Muscle of leg (tissue), 11 donors: ENCODE data around the gene TRMT2B. TPM values are rescaled to one million over a fixed set of nuclear protein-coding genes. Genes with fewer than 3 reads are reported as not detected.

ENCODE experiments used
- DNase-seq: peaks from one replicate; pipeline ENCODE4 v3.0.0; 2013
- H3K27ac ChIP-seq: one replicate; pipeline ENCODE4 v1.5.1; 2013; ENCODE audit warnings: mild to moderate bottlenecking, low read length, control low read depth
- H3K27me3 ChIP-seq: one replicate; pipeline ENCODE4 v1.6.1; 2013; ENCODE audit warnings: low read length; ENCODE audit not compliant: control insufficient read depth, insufficient read depth
- H3K36me3 ChIP-seq: one replicate; pipeline ENCODE4 v1.6.1; 2013; ENCODE audit warnings: low read length; ENCODE audit not compliant: control insufficient read depth, insufficient read depth
- H3K4me1 ChIP-seq: one replicate; pipeline ENCODE4 v1.6.1; 2013; ENCODE audit warnings: low read length; ENCODE audit not compliant: control insufficient read depth, insufficient read depth
- H3K4me3 ChIP-seq: one replicate; pipeline ENCODE4 v1.5.1; 2013; ENCODE audit warnings: low read length, control low read depth
- H3K9me3 ChIP-seq: replicated peaks from 2 replicates; pipeline ENCODE4 v1.6.1; 2013; ENCODE audit warnings: low read depth, low read length; ENCODE audit not compliant: control insufficient read depth
- WGBS: methylation state at CpG from one replicate; pipeline ENCODE4 v1.1.5; 2013; ENCODE audit warnings: missing lambda C conversion rate; ENCODE audit not compliant: insufficient coverage; 5-methylcytosine and 5-hydroxymethylcytosine counted together
- polyA plus RNA-seq, 8 donors: library from polyadenylated mRNA; unstranded; fragments of 120-200 nt; gene quantifications; one replicate each; pipeline versions ENCODE4 v1.2.1 to v1.2.3, GENCODE V29; 2013; ENCODE audit warnings: inconsistent platforms in 1 of 8, low replicate concordance in 1 of 8; ENCODE audit not compliant: insufficient read length in 8 of 8, insufficient read depth in 1 of 8
- total RNA-seq: library from RNA; stranded (reverse); fragments of 120-200 nt; gene quantifications from one replicate; pipeline ENCODE4 v1.2.4, GENCODE V29; 2013

Gene TRMT2B
- total and polyA plus RNA-seq, 9 donors: 7.0 to 9.8 (median 8.1) TPM

DNA sequence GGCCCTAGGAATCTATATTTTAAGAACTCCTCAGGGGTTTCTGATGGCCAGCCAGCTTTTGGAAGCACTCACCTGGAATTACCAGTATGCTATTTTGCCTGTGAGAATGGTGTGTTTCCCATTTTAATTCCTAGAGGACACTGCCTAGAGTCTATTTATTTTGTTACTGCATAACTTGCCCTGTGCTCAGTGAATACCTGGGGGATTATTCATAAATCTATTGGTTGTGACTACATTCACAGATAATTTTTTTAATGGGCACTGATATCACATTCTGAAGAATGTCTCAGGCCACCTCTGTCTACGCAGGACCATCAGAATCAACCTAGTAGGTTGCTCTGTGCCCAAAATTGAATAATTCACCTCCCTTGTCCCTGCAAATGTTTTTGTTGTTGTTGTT lies 75.7 kb downstream of the TRMT2B start:
- no peaks in the 10 kb centered on the region for H3K9me3 ChIP-seq
- no peaks in the 10 kb centered on the region for H3K36me3 ChIP-seq
- no peaks in the 10 kb centered on the region for H3K4me1 ChIP-seq
- WGBS: no CpG with 5 or more reads among the region's 1 CpG
- H3K27ac ChIP-seq: no peak overlapping the region
- H3K27me3 ChIP-seq: peaks cover 7% of the 10 kb centered on the region
- no peak overlapping the region for H3K4me3 ChIP-seq
- no peak for DNase-seq

DNA sequence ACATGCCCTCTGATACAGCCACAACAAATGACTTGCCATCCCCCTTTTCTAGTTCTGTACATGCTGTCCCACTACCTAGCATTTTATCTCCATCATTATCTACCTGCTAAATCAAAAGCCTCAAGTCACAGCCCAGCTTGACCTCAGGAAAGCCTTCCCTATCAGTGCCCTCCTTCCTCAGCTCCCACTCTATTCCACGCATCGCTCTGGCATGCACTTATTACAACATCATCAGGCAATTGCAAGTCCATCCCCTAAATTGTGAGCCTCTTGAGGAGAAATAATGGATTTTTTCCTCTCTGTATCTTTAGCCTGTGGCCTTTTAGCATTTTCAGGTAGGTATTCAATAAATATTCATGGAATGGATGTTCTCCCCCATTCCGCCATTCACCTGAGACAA lies 76.7 kb downstream of the TRMT2B start:
- WGBS: no CpG with 5 or more reads among the region's 3 CpGs
- Histone ChIP-seq H3K9me3 (no peaks in the 10 kb centered on the region), H3K4me1 (no peaks in the 10 kb centered on the region), H3K36me3 (no peaks in the 10 kb centered on the region), H3K27ac (no peak overlapping the region), H3K27me3 (no peaks in the 10 kb centered on the region), H3K4me3 (no peak overlapping the region)
- no peak for DNase-seq

DNA sequence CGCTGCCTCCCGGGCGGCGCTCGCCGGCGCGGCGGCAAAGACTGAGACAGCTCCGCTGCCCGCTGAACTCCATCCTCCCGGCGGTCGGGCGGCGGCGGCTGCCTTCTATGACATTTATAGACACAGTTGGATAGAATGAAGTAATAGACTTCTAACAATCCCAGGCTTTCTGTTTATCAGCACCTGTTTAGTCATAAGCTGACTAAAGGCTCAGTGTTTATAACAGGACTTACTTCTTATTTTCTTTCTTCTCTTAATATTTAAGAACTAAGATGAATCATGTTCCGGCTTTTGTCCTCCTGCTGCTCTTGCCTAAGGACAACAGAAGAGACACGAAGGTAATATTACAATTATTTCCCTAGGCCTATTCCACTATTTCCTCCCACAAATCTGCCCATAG lies 78.5 kb downstream of the TRMT2B start:
- H3K4me1 ChIP-seq: no peaks in the 10 kb centered on the region
- no peak for DNase-seq
- WGBS: 100% methylated on average over 2 of the region's 19 CpGs

DNA sequence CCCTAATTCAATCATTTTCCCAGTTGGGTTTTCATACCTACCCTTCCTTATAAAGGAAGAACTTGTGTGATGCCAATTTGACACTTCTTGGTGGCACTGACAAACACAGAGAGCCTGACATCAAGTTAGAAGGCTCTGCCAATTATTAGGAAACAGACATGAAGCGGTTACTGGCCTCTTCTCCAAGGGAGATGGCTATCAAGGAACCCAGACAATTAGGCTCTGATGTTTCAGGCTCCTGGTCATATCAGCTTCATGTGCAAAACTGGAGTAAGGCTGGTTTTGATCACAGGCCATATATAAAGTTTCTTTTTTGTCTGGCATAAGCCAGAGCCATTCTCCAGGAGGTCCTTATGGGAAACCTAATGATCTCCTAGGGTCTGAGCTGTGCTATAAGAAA lies 82.0 kb downstream of the TRMT2B start:
- H3K36me3 ChIP-seq: no peaks in the 10 kb centered on the region
- DNase-seq: no peak
- 30% methylated on average over 1 of the region's 1 CpG for WGBS

More for the DNA sequence above, 78.5 kb downstream of the TRMT2B start:
- no peak overlapping the region for H3K4me3 ChIP-seq
- H3K27ac ChIP-seq: no peak overlapping the region
- no peaks in the 10 kb centered on the region for H3K36me3 ChIP-seq
- no peaks in the 10 kb centered on the region for H3K9me3 ChIP-seq
- no peaks in the 10 kb centered on the region for H3K27me3 ChIP-seq

DNA sequence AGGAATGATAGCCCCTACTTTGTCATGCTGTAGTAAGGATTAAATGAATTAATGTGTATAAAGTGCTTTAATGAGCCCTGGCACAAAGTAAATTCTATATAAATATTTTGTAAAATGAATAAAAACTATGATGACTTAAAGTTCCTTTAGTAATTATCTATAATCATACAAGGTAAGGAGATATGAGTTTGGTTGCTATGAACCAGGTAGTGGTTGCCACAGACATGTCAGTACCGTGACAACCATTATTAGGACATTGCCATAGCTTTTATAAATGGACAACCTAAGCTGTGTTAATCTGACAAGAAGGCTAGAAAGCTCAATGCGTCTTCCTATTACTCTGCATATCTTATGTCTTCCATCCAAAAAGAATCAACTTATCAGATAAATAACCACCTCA lies 82.5 kb downstream of the TRMT2B start, which contains the start of gene ARL13A:
ARL13A (plus strand) TSS at position 301 of the 400 bp plus-strand sequence. CDS start 3,982 bp downstream, outside the sequence.
- Histone ChIP-seq H3K27ac (no peak within 1 kb of the TSS), H3K4me1 (no peaks in the 10 kb centered on the region), H3K9me3 (no peaks in the 10 kb centered on the region), H3K36me3 (no peaks in the 10 kb centered on the region), H3K4me3 (no peak within 1 kb of the TSS), H3K27me3 (peaks cover 5% of the 10 kb centered on the region)
- WGBS: no CpG with 5 or more reads among the region's 2 CpGs
- DNase-seq: no peak

More for the DNA sequence above, 82.0 kb downstream of the TRMT2B start:
- H3K27me3 ChIP-seq: peaks cover 5% of the 10 kb centered on the region
- H3K4me1 ChIP-seq: no peaks in the 10 kb centered on the region
- no peak overlapping the region for H3K4me3 ChIP-seq
- H3K27ac ChIP-seq: no peak overlapping the region
- no peaks in the 10 kb centered on the region for H3K9me3 ChIP-seq

- peaks cover 5% of the 10 kb centered on the region for H3K27me3 ChIP-seq
- H3K9me3 ChIP-seq: no peaks in the 10 kb centered on the region
These were observed 87.5 kb downstream of the TRMT2B start for GRCh38 chrX:100964362-100964761.

GRCh38 chrX:100962811-100963210 lies 89.1 kb downstream of the TRMT2B start:
- Histone ChIP-seq H3K4me3 (no peak overlapping the region), H3K4me1 (no peaks in the 10 kb centered on the region), H3K27ac (no peak overlapping the region), H3K27me3 (peaks cover 5% of the 10 kb centered on the region), H3K36me3 (no peaks in the 10 kb centered on the region), H3K9me3 (no peaks in the 10 kb centered on the region)
- no CpG with 5 or more reads among the region's 3 CpGs for WGBS
- no peak for DNase-seq

More at GRCh38 chrX:100964362-100964761, 87.5 kb downstream of the TRMT2B start:
- Histone ChIP-seq H3K36me3 (no peaks in the 10 kb centered on the region), H3K4me1 (no peaks in the 10 kb centered on the region), H3K4me3 (no peak overlapping the region), H3K27ac (no peak overlapping the region)
- DNase-seq: no peak

Other genes with a start within 250 kb of the TRMT2B start
- 8.4 TPM for gene CSTF2, start 231.7 kb downstream of the TRMT2B start, total RNA-seq
- 10 to 100 TPM in 6 of 8 donors, 1 to 10 TPM in 2; 9.1 to 12.9 (median 11.2) TPM for gene CSTF2, start 231.7 kb downstream of the TRMT2B start, polyA plus RNA-seq
- gene NOX1, start 177.8 kb downstream of the TRMT2B start, total RNA-seq: not detected
- under 1 TPM; 0.04 to 0.38 (median 0.19) TPM for gene NOX1, start 177.8 kb downstream of the TRMT2B start, polyA plus RNA-seq
- 0.04 TPM for gene XKRX, start 123.2 kb downstream of the TRMT2B start, total RNA-seq
- gene XKRX, start 123.2 kb downstream of the TRMT2B start, polyA plus RNA-seq: under 1 TPM in 3 of 8 donors, not detected in 5; 0.05 to 0.35 (median 0.30) TPM
- not detected for gene ARL13A, start 82.4 kb downstream of the TRMT2B start, total RNA-seq
- under 1 TPM in 1 of 8 donors, not detected in 7; 0.11 TPM for gene ARL13A, start 82.4 kb downstream of the TRMT2B start, polyA plus RNA-seq
- gene TMEM35A, start 26.8 kb upstream of the TRMT2B start, total RNA-seq: 1.1 TPM
- gene TMEM35A, start 26.8 kb upstream of the TRMT2B start, polyA plus RNA-seq: 1 to 10 TPM; 1.5 to 4.3 (median 2.7) TPM
- gene CENPI, start 46.1 kb upstream of the TRMT2B start, total RNA-seq: 6.6 TPM
- gene CENPI, start 46.1 kb upstream of the TRMT2B start, polyA plus RNA-seq: 1 to 10 TPM; 3.5 to 8.5 (median 5.5) TPM
- gene DRP2, start 167.7 kb upstream of the TRMT2B start, total RNA-seq: 1.6 TPM
- 1 to 10 TPM; 1.7 to 3.9 (median 2.9) TPM for gene DRP2, start 167.7 kb upstream of the TRMT2B start, polyA plus RNA-seq
- gene TAF7L, start 239.2 kb upstream of the TRMT2B start, total RNA-seq: 0.09 TPM
- under 1 TPM; 0.14 to 0.30 (median 0.18) TPM for gene TAF7L, start 239.2 kb upstream of the TRMT2B start, polyA plus RNA-seq